Uterus (tissue), 2 donors: ENCODE measurements around the gene MTFR2.

Experiments used
- POLR2A ChIP-seq, 2 donors: fragments of 450-650 bp; IDR thresholded peaks; one replicate each; pipeline ENCODE4 v1.6.1; 2016; ENCODE audit warnings: antibody characterized with exemption in 2 of 2, mild to moderate bottlenecking in 1 of 2, moderate library complexity in 1 of 2
- TF ChIP-seq, protein P1 (sequence below), 4 experiments: fragments of 200-600 bp in 2 of 4; fragments of 450-650 bp in 2 of 4; sonication (generic) in 2 of 4; IDR thresholded peaks; one replicate each; pipeline ENCODE4 v1.5.1; 2016 to 2019; ENCODE audit warnings: antibody characterized with exemption in 4 of 4, mild to moderate bottlenecking in 2 of 4, moderate library complexity in 1 of 4

GRCh38 chr6:136251394-136251793, 1.3 kb upstream of the MTFR2 start:
- TF ChIP-seq POLR2A (IDR thresholded peaks at IDR 0.05) = no peak
- TF ChIP-seq, protein P1, sequence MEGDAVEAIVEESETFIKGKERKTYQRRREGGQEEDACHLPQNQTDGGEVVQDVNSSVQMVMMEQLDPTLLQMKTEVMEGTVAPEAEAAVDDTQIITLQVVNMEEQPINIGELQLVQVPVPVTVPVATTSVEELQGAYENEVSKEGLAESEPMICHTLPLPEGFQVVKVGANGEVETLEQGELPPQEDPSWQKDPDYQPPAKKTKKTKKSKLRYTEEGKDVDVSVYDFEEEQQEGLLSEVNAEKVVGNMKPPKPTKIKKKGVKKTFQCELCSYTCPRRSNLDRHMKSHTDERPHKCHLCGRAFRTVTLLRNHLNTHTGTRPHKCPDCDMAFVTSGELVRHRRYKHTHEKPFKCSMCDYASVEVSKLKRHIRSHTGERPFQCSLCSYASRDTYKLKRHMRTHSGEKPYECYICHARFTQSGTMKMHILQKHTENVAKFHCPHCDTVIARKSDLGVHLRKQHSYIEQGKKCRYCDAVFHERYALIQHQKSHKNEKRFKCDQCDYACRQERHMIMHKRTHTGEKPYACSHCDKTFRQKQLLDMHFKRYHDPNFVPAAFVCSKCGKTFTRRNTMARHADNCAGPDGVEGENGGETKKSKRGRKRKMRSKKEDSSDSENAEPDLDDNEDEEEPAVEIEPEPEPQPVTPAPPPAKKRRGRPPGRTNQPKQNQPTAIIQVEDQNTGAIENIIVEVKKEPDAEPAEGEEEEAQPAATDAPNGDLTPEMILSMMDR (IDR thresholded peaks at IDR 0.05) = no peak
